SK-N-SH (cell line): ENCODE results near the gene FBXO3.

Experiments used
- YY1 ChIP-seq: IDR thresholded peaks from 2 replicates; pipeline ENCODE4 v1.4.0; 2012; ENCODE audit warnings: low read depth, mild to moderate bottlenecking
- TF ChIP-seq, protein P1 (sequence below): fragments of 200-600 bp; sonication (generic); IDR thresholded peaks from 2 replicates; pipeline ENCODE4 v1.6.1; 2017; ENCODE audit warnings: antibody characterized with exemption, mild to moderate bottlenecking, moderate library complexity

DNA sequence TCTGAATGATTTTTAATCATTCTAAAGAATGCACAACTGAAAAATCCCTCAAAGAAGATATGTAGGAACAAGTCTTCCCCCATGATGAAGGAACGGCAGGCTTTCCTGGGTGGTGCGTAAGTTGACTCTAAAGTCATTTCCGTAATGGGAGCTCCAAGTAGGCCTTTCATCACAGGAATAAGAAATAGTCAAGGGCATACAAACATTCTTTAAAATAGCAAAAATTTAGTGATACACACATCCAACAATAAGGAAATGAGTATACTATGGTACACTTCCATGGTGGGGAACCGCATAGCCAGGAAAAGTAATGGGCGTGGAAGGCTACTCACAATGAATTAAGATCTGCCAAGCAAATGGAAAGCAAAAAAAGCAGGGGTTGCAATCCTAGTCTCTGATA, 48.8 kb downstream of the FBXO3 start:
- TF ChIP-seq YY1 = no peak
- TF ChIP-seq, protein P1, sequence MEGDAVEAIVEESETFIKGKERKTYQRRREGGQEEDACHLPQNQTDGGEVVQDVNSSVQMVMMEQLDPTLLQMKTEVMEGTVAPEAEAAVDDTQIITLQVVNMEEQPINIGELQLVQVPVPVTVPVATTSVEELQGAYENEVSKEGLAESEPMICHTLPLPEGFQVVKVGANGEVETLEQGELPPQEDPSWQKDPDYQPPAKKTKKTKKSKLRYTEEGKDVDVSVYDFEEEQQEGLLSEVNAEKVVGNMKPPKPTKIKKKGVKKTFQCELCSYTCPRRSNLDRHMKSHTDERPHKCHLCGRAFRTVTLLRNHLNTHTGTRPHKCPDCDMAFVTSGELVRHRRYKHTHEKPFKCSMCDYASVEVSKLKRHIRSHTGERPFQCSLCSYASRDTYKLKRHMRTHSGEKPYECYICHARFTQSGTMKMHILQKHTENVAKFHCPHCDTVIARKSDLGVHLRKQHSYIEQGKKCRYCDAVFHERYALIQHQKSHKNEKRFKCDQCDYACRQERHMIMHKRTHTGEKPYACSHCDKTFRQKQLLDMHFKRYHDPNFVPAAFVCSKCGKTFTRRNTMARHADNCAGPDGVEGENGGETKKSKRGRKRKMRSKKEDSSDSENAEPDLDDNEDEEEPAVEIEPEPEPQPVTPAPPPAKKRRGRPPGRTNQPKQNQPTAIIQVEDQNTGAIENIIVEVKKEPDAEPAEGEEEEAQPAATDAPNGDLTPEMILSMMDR = no peak
